NCI-H1436 treated with DMSO at 0.1 percent for 48 hours (cell line): Measurements from ENCODE around the gene KAT2A.

Source experiments
- DNase-seq: peaks from one replicate; lab custom pipeline; 2025; lab: John Stamatoyannopoulos, UW

The KAT2A gene

DNA sequence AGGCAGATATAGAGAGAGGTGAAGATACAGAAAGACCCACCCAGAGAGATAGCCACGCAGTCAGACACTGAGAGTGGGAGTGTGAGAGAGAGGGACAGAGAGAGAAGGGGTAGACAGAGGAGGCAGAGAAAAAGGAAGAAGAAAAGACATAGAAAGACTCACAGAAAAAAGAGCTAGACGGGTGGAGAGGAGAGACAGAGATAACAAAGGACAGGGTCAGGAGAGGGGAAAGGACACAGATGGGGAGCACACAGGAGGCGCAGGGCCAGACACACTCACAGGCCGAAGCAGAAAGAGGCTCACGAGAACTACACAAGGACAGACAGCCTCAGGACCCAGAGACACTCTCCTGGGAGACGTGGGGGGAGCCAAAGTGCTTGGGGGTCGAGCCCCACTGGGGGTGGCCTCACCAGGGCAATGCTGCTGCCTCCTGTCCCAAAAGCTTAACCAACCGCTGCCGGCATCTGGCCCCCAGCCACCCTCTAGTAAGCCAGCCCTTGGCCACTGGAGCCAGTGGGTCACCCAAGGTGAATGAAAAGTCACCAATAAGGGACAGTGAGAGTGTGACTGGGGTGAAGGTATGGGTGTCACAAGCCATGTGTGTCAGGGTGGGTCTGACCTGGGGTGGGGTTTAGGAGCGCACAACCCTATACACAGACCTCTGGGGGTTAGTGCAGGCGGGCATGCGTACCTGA lies 26.6 kb downstream of the KAT2A start:
- DNase-seq, result no peak

DNA sequence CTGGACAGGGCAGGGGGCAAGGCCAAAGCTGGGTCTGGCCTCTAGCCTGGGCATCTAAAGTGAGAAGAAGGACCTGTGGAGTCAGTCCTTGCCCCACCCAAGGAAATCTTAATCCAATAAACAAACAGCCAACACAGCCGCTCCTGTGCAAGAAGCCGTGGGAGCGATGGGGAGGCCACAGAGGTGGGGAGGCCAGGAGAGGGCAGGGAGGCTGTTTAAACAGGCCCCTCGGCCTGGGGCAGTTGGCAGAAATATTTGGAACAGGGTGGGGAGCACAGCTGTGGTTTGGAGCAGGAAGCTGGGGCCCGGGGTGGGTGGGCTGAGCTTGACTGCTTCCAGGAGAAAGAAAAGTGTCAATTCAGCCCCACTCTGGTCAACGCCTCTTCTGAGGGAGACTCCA lies 28.2 kb downstream of the KAT2A start:
- DNase-seq, result no peak

DNA sequence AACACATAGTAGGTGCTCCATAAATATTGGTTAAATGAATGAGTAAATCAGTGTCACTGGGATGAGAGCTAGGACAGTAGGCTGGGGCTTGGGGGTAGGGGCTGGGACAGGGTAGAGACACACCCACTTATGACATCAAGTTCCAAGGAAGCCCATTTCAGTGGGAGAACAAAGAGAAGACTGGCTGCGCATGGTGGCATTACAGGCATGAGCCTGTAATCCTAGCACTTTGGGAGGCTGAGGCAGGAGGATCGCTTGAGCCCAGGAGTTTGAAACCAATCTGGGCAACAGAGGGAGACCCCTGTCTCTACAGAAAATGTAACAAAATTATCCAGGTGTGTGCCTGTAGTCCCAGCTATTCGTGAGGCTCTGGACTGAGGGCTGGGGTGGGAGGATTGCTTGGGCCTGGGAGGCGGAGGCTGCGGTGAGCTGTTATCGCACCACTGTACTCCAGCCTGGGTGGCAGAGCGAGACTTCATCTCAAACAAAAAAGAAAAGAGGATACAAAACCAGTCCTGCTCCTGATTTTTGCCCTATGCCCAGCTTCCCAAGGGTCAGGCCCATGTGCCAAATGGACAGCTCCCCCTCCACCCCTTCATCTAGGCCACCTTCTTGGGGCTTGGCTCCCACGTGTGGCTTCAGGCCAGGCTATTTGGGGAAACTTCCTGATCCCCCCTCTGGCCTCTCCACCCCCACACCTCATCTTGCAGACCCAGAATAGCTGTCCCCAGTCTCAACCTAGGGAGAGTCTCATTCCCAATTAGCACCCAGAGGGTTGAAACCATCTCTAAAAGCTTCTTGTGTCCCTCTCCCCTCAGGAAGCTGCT lies 30.0 kb downstream of the KAT2A start:
- DNase-seq, result no peak

DNA sequence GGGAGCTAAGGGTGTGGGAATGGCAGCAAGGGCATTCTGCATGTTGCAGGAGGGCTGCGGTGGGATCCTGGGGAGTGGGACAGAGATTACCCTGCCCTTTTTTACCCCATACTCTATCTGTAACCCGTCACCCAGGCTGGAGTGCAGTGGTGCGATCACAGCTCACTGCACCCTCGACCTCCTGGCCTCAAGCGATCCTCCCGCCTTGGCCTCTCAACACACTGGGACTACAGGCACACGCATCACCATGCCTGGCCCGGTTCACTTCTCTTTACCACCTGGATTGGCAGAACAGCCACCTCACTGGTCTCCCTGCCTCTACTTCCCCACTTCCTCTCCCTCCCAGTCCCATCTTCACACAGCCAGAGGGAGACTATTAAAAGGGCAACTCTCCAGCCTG lies 32.4 kb downstream of the KAT2A start:
- DNase-seq, result no peak

DNA sequence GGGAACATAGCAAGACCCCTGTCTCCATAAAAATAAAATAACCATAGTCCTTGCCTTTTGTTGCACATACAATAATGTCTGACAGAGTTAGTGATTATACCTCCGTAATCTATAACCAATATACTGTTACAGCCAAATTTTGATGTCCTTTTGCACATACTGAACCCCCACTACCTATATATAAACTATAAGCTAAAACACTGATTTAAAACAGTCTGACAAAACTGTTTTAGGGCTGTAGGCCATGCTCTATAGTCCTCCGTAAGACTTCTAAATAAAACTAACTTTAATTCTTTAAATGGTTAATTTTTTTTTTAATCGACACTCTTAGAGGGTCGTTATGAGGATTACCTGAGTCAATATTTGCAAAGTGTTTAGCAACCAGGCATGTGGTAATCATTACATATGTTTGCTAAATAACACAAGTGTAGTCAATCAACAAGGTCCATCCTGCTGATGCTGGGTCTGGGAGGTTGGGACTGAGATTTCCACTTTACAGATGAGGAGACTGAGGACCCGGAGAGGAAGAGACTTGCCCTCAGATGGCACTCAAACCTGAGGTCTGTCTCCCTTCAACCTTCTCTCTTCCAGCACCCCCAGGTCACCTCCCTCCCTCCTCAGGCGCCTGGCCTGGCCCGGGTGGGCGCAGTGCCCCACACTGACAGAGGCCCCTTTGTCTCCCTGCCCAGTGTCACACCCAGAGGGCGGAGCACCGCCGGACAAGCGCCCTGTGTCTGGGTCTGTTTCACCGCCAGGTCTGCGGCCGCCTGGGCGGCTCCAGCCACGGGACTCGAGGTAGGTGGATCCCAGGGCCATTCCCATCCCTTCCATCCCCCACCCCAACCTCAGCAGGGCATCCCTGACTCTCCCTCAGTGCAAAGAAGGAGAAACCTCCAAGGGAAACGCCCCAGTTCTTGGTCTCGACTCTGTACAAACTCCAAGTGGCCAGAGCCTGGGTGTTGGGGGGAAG lies 33.1 kb downstream of the KAT2A start:
- no peak for DNase-seq

DNA sequence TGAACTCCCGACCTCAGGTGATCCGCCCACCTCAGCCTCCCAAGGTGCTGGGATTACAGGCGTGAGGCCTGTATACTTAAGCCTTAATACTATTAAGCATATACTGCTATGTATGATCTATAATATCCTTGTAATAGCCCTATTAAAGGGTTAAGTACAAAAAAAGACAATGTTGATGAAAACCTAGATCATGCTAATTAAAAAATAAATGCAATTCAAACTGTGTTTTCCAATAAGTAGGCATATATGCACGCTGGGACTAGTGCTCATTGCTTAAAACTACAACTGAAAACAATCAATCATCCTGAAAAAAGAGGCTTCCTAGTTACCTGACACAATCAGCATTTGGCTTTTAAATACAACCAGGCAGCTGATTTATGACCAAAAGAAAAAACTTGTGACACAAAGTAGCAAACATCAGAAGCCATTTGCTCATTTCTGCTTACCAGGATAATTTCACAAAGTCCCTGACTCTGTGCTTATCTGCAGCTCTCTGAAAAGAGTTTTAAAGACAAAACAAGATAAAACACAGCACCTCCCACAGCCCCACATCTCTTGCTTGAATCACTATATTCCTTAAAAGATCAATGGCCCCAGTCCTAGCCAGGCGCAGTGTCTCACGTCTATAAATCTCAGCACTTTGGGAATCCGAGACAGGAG lies 34.0 kb downstream of the KAT2A start:
- DNase-seq, result no peak

DNA sequence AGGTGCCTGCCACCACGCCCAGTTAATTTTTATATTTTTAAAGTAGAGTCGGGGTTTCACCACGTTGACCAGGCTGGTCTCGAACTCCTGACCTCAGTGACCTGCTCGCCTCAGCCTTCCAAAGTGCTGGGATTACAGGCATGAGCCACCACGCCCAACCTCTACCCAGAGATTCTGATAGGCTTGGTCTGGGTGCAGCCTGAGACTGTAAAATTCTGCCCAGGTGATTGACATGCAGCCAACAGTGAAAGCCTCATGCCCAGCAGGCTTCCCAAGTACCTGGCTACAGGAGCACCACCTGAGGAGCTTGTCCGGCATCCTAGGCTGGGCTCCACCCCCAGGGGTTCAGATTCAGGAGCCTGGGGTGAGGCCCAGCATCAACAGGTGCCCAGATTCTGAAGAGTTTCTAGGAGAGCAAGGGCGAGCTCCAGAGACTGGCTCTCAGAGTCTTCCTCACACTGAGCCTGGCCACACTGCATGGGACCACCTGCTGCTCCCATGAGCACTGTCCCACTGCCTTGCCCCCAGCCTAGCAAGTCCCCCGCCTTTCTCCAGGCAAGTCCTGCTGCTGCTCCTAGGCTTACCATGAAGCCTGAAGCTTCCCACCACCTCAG lies 39.5 kb downstream of the KAT2A start:
- DNase-seq, result no peak

DNA sequence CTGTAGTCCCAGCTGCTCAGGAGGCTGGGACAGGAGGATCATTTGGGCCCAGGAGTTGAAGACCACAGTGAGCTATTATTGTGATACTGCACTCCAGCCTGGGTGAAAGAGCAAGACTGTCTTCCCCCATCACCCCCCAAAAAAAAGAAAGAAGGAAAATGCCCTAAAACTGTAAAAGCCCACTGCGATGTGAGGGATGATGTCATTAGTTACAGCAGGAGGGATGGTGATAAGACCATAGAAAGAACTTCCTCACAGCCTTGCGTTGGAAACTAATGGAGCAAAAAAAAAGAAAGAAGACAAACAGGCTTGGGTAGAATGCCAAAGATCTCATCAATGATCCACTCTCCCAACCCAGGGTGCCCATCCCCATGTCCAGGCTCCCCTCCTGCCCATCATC lies 41.6 kb downstream of the KAT2A start:
- DNase-seq, result no peak

DNA sequence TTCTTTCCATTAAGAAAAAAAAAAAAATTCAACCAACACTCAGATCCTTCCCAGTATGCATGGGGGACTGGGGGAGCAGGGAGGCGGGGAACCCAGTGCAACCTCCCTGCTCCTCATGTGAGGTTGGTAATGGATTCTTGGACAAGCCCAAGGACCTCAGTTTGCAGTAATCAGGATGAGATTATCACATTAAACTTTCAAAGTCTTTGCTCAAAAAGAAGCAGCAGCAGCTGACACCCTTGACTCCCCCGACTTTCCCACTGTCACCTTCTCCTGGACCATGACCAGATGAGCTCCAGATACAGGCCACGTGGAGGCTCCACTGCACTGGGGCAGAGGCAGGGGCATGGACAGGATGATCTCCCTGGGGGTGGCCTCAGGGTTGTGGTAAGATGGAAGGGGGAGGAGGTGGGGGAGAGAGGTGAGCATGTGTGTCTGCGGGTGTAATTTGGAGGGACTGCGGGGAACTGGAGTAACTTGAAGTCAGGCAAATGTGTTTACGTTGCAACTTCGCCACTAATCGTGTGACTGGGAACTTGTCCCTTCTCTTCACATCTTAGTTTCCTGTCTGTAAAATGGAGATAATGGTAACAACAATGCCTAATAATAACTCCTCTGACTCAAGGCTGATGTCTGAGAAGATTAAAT lies 42.6 kb downstream of the KAT2A start:
- no peak for DNase-seq

DNA sequence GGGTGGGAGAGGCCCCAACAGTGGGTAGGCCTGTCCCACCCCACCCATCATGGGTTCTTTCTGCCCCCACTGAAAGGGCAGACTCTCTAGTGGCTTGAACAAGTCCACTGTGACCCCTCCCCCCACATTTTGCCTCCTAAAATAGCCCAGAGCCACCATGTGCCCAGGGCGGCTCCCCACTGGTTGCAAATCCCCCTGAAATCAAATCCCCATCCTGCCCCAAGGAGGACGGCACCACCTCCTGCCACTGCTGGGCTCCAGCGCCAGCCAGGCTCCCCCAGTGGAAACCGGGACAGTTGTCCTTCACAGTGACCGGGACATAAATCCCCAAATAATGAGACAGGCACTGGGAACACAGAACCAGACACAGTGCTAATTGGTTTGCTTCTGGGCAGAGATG lies 43.4 kb downstream of the KAT2A start:
- DNase-seq, result no peak

DNA sequence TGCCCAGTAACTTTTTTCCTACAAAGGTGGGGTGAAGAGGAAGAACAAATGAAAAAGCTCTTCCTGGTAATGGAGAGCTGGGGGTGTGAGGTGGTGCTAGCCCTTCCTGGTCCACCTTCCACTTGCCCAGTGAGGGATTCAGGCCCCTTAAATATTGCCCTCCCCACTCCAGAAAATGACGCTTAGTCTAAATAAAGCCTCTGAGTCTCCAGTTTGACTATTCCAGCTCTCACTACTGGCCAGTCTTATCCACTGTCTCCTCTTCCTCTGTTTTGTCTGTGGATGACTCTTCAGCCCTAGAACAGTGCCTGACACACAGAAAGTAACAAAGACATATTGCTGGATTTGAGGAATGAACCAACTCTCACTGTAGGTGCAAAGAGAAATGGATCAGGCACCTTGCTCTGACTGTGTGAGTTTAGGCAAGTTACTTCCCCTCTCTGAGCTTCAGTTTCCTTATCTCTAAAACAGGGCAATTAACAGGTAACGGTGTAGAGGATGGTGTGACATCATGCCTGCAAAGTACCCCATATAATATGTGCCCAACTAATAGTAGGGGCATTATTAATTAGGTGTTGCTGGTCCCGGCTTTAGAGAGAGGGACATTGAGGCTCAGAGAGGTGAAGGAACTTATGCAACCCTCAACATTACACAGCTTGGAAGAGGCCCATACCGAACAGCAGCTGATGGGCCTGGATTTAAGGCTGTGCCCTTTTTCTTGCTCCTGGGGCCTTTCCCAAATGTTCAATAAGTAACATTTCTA lies 44.2 kb downstream of the KAT2A start:
- DNase-seq, result no peak

DNA sequence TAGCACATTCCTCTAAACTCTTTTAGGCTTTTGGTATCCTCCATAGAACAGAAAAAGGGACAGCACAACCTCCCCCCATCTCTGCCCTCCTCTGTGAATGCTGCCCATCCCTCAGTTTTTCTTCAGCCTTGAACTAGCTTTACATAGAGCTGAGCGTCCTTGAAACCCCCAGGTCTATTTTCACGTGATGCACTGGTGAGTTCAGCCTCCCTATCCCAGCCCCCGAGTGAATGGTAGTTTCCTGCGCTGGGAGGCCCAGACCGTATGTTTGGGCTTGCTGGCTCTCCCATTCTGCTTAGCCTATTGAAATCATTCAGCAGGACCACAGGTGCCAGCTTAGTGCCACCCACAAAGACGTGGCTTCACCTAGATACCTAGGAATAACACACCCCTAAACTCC lies 45.4 kb downstream of the KAT2A start:
- no peak for DNase-seq

DNA sequence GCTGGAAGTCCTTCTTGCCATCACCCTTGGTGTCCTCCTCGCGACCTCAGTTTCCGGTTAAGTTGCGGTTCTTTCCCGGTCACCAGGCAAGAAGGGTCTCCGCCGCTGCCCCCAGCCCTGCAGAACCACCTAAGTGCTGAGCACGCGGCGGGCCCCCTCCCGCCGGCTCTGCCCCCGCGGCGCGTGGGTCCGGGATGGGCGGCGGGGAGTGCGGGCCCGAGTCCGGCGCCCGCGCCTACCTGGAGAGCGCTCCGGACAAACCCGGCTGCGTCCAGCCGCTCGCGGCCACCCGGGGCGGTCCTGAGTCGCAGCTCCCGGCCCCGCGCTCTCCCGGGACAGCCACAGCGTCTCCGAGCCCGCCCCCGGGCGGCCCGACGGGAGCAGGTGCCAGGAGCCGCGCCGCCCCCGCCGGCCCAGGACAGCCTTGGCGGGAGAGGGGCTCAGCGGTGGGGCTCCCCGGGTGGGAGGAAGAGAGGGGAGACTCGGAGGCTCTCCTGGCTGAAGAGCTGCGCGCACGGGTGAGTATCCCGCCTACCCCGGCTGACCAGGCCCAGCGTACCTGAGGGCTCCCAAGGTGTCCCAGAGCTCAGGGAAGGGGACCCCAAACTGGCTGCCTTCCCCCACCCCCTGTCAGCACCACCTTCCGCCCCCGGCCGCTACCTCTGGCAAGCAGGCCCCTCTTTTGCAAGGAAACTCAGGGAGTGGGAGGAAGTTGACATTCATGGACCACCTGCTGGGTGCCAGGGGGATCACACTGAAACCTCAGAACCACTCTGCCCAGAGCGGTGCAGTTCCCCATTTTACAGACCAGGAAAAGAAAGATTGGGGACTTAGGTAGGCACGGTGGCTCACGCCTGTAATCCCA lies 48.6 kb downstream of the KAT2A start:
- no peak for DNase-seq

DNA sequence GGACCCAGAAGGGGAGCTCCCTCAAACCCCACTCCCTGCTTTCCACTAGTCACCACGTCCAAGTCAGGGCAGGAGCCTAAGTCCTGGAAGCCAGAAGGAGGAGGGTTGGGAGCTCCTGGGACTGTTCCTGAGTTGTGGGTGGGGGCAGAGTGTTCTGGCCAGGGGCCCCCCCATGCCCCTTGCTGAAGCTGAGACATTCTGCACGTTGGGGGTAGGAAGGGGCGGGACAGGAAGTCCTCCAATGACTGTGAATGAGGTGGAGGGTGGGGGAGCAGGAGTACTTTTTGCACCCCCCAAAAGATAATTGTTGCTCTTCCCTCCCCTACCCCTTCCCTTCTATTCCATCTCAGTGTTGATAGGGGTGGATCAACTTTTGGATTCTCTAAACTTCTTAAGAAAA lies 49.4 kb downstream of the KAT2A start:
- DNase-seq, result no peak

DNA sequence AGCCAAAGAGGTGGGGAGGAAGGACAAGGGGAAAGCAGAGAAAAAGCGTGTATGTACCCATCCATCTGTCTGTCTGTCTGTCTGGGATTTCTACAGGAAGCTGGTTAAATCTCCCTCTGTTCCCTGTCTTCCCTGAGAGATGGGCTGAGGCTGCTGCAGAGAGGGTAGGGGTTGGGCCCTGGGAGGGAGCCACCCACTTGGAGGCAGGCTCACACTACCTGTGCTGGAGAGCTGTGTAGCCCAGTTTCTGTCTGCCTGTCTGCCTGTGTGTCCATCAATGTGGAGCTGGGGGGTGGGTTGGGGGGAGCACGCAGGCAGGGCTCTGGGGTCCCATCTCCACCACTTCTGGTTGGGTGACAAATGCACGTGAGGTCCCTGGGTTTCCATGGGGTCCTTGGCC lies 52.2 kb downstream of the KAT2A start:
- DNase-seq, result no peak

DNA sequence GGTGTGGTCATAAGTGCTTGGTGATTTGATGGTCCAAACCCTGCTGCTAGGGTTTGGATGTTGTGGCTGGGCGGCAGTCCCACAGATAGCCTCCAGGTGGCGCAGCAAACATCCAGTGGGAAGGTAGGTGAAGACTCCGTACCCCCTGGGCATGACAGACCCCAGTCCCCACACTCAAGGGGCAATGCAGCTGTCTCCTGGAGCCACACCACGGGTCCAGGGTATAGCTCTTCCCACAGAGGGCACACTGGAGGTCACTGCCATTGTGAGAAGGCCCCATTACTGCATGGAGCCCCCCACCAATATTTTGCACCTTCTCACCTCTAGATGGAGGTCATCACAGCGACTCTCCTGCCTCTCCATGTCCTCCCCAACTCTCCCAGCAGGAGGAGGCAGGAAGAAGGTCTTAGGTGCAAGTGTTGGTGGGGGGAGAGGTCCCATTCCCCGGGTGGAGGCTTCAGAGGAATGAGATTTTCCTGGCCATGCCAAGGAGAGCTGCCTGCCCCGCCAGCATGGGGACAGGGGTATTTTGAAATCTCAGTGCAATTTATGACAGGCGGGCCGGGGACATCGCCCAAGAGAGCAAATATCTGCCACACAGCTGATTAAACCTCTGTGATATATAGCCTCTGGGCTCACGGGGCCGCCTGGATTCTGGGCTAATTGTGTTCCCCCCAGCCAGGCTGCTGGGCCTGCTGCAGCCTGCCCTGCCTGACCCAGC lies 53.6 kb downstream of the KAT2A start:
- DNase-seq, result no peak

DNA sequence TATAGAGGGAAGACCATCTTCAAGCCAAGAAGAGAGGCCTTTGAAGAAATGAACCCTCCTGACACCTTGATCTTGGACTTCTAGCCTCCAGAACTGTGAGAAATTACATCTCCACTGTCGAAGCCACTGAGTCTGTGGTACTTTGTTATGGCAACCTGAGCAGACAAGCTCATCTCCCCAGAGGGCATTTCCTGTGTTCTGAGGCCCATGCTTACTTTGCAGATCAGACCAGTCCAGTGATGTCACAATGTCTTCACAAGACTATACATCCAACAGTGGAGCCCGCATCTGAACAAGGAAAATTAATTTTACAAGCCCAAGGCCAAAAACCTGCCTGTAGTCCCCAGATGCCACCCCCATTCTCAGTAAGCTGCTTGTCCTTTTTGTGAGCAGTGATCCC lies 56.0 kb downstream of the KAT2A start:
- DNase-seq, result no peak
